GM12878 (cell line): ENCODE data around the gene PXMP2.

Experiments used
- CBX5 ChIP-seq: sonication (generic); IDR thresholded peaks from 2 replicates; pipeline ENCODE4 v1.6.1; 2016; ENCODE audit warnings: low read depth, moderate library complexity, mild to moderate bottlenecking, inconsistent platforms
- GABPA ChIP-seq: IDR thresholded peaks from 2 replicates; pipeline ENCODE4 v1.6.1; 2014; ENCODE audit warnings: antibody characterized with exemption, low read depth, mild to moderate bottlenecking, inconsistent platforms
- NR2F1 ChIP-seq: fragments of 450-650 bp; conservative IDR thresholded peaks from 2 replicates; pipeline ENCODE4 v1.6.1; 2017; ENCODE audit warnings: mild to moderate bottlenecking
- SKIL ChIP-seq: fragments of 450-650 bp; IDR thresholded peaks from 2 replicates; pipeline ENCODE4 v1.6.1; 2017; ENCODE audit warnings: mild to moderate bottlenecking, low read depth, inconsistent platforms; ENCODE audit not compliant: poor library complexity, severe bottlenecking
- YBX1 ChIP-seq: fragments of 450-650 bp; IDR thresholded peaks from 2 replicates; pipeline ENCODE4 v1.6.1; 2016; ENCODE audit warnings: antibody characterized with exemption
- ZNF274 ChIP-seq: IDR thresholded peaks from one replicate; pipeline ENCODE4 v1.8.0; 2011; ENCODE audit not compliant: insufficient read length, insufficient read depth
- TF ChIP-seq, protein P1 (sequence below): fragments of 450-650 bp; formaldehyde crosslinking; IDR thresholded peaks from 2 replicates; pipeline ENCODE4 v1.5.0; 2022; ENCODE audit warnings: mild to moderate bottlenecking, missing genetic modification characterization
- TF ChIP-seq, protein P2 (sequence below), 3 experiments: IDR thresholded peaks in 2 of 3; conservative IDR thresholded peaks in 1 of 3; 2 replicates each; pipeline ENCODE4 v1.5.1; 2011; ENCODE audit warnings: low read depth in 3 of 3, low read length in 3 of 3, mild to moderate bottlenecking in 3 of 3, control low read depth in 2 of 3, moderate library complexity in 2 of 3, inconsistent platforms in 1 of 3, mixed read lengths in 1 of 3; ENCODE audit not compliant: control insufficient read depth in 2 of 3, insufficient read depth in 1 of 3; ENCODE audit errors: extremely low read depth in 1 of 3

GRCh38 chr12:132664206-132665148 lies 22.9 kb upstream of the PXMP2 start:
- no peak for TF ChIP-seq CBX5
- TF ChIP-seq, protein P1, sequence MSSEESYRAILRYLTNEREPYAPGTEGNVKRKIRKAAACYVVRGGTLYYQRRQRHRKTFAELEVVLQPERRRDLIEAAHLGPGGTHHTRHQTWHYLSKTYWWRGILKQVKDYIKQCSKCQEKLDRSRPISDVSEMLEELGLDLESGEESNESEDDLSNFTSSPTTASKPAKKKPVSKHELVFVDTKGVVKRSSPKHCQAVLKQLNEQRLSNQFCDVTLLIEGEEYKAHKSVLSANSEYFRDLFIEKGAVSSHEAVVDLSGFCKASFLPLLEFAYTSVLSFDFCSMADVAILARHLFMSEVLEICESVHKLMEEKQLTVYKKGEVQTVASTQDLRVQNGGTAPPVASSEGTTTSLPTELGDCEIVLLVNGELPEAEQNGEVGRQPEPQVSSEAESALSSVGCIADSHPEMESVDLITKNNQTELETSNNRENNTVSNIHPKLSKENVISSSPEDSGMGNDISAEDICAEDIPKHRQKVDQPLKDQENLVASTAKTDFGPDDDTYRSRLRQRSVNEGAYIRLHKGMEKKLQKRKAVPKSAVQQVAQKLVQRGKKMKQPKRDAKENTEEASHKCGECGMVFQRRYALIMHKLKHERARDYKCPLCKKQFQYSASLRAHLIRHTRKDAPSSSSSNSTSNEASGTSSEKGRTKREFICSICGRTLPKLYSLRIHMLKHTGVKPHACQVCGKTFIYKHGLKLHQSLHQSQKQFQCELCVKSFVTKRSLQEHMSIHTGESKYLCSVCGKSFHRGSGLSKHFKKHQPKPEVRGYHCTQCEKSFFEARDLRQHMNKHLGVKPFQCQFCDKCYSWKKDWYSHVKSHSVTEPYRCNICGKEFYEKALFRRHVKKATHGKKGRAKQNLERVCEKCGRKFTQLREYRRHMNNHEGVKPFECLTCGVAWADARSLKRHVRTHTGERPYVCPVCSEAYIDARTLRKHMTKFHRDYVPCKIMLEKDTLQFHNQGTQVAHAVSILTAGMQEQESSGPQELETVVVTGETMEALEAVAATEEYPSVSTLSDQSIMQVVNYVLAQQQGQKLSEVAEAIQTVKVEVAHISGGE (CRISPR knock-in tag): no peak
- TF ChIP-seq, protein P2, sequence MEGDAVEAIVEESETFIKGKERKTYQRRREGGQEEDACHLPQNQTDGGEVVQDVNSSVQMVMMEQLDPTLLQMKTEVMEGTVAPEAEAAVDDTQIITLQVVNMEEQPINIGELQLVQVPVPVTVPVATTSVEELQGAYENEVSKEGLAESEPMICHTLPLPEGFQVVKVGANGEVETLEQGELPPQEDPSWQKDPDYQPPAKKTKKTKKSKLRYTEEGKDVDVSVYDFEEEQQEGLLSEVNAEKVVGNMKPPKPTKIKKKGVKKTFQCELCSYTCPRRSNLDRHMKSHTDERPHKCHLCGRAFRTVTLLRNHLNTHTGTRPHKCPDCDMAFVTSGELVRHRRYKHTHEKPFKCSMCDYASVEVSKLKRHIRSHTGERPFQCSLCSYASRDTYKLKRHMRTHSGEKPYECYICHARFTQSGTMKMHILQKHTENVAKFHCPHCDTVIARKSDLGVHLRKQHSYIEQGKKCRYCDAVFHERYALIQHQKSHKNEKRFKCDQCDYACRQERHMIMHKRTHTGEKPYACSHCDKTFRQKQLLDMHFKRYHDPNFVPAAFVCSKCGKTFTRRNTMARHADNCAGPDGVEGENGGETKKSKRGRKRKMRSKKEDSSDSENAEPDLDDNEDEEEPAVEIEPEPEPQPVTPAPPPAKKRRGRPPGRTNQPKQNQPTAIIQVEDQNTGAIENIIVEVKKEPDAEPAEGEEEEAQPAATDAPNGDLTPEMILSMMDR (IDR thresholded peaks at IDR 0.05 in 2 of 3, conservative IDR thresholded peaks at IDR 0.05 in 1 of 3; ENCODE audit: control insufficient read depth in 2 of 3, extremely low read depth in 1 of 3, insufficient read depth in 1 of 3, low read depth in 3 of 3, low read length in 3 of 3): no peak
- TF ChIP-seq YBX1: no peak
- TF ChIP-seq GABPA: no peak
- no peak for TF ChIP-seq ZNF274
- no peak for TF ChIP-seq SKIL
- no peak for TF ChIP-seq NR2F1
